NCI-H146 treated with DMSO at 0.1 percent for 48 hours (cell line): Measurements from ENCODE around the gene LRIT2.

Experiments used
- DNase-seq: peaks from one replicate; lab custom pipeline; 2025; ENCODE audit not compliant: unreplicated experiment; lab: John Stamatoyannopoulos, UW

LRIT2 gene

GRCh38 chr10:84205853-84206525 lies 19.4 kb downstream of the LRIT2 start:
- DNase-seq, result no peak

GRCh38 chr10:84205049-84205852 lies 20.1 kb downstream of the LRIT2 start:
- DNase-seq, result peak; percentile 33

- DNase-seq, result no peak
These were observed 20.7 kb downstream of the LRIT2 start for GRCh38 chr10:84204610-84205009.

GRCh38 chr10:84204122-84204521 lies 21.2 kb downstream of the LRIT2 start:
- DNase-seq, result no peak

- no peak for DNase-seq
These were observed 23.0 kb downstream of the LRIT2 start for GRCh38 chr10:84202349-84202748.

GRCh38 chr10:84201682-84202081 lies 23.7 kb downstream of the LRIT2 start:
- DNase-seq, result no peak

- DNase-seq, result no peak
These were observed 24.1 kb downstream of the LRIT2 start for GRCh38 chr10:84201244-84201606.

GRCh38 chr10:84200537-84201243 lies 24.7 kb downstream of the LRIT2 start:
- DNase-seq, result no peak

- DNase-seq, result no peak
These were observed 27.0 kb downstream of the LRIT2 start for GRCh38 chr10:84198206-84198915.

GRCh38 chr10:84197643-84198042 lies 27.7 kb downstream of the LRIT2 start:
- no peak for DNase-seq

- no peak for DNase-seq
These were observed 28.4 kb downstream of the LRIT2 start for GRCh38 chr10:84196941-84197340.

GRCh38 chr10:84196083-84196482 lies 29.3 kb downstream of the LRIT2 start:
- peak; percentile 94 for DNase-seq

- peak; percentile 51 for DNase-seq
These were observed 30.1 kb downstream of the LRIT2 start for GRCh38 chr10:84195044-84195830.

GRCh38 chr10:84194424-84195043 lies 30.8 kb downstream of the LRIT2 start, which contains the start of gene CDHR1:
Gene CDHR1, plus strand, starts transcription at chr10:84194537. Its CDS starts 224 bp downstream, at chr10:84194761.
- DNase-seq, result peak; percentile 46

GRCh38 chr10:84193846-84194423 lies 31.4 kb downstream of the LRIT2 start:
- no peak for DNase-seq

- DNase-seq, result no peak
These were observed 32.0 kb downstream of the LRIT2 start for GRCh38 chr10:84193327-84193726.

- DNase-seq, result no peak
These were observed 34.2 kb downstream of the LRIT2 start for GRCh38 chr10:84191106-84191505.

- no peak for DNase-seq
These were observed 34.7 kb downstream of the LRIT2 start for GRCh38 chr10:84190621-84191020.

GRCh38 chr10:84188815-84189214 lies 36.5 kb downstream of the LRIT2 start:
- no peak for DNase-seq
